GM06990 (cell line): ENCODE measurements around the gene SH2D6.

ENCODE experiments used
- DNase-seq: peaks from one replicate; pipeline ENCODE4 v3.0.0-alpha.2; 2011; ENCODE audit not compliant: insufficient read length; ENCODE audit errors: extremely low read depth
- H3K27me3 ChIP-seq: replicated peaks from 2 replicates; pipeline ENCODE4 v1.6.0; 2011; ENCODE audit warnings: low read length; ENCODE audit not compliant: control insufficient read depth, insufficient read depth
- H3K36me3 ChIP-seq: 2 replicates; pipeline ENCODE4 v1.5.1; 2011; ENCODE audit warnings: low read length; ENCODE audit not compliant: control insufficient read depth, insufficient read depth
- H3K4me3 ChIP-seq: replicated peaks from 2 replicates; pipeline ENCODE4 v1.5.1; 2011; ENCODE audit warnings: low read depth, mild to moderate bottlenecking, control low read depth, low read length
- CTCF ChIP-seq: IDR thresholded peaks from 2 replicates; pipeline ENCODE4 v1.5.1; 2011; ENCODE audit warnings: low read length, control low read depth, mild to moderate bottlenecking, inconsistent platforms; ENCODE audit not compliant: insufficient read depth, poor library complexity, severe bottlenecking

Gene SH2D6

DNA sequence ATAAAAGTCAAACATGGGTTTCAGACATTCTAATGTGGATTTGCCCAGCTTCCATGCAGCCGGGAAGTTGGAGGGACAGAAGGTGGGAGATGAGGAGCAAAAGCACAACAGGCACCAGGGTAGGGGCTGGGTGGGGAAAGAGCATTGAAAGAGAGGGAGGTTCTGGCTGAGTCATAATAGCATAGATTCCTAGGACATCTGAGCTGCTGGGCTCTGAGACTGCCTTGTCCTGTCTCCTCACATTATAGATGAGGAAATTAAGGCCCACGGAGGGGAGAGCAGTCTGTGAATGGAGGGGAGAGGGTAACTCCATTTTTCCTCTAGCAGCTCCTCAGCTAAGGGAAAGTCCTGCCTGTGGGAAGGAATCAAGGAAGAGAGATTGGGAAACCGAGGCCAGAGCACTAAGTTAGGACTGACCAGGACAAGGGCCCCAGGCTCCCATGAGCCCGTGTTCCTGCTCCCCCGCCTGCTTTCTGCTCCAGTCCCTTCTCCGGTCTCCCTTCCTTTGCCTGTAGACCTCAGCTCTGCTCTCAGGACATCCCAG, 26.2 kb downstream of the SH2D6 start:
- no peak overlapping the region for H3K4me3 ChIP-seq
- DNase-seq, result no peak
- H3K36me3 ChIP-seq, result no peaks in the 10 kb centered on the region
- TF ChIP-seq CTCF, result no peak
- no peaks in the 10 kb centered on the region for H3K27me3 ChIP-seq

GRCh38 chr2:85445316-85446295, 27.1 kb downstream of the SH2D6 start:
- no peak for TF ChIP-seq CTCF
- no peak for DNase-seq
- Histone ChIP-seq H3K36me3 (no peaks in the 10 kb centered on the region), H3K27me3 (no peaks in the 10 kb centered on the region), H3K4me3 (no peak overlapping the region)

DNA sequence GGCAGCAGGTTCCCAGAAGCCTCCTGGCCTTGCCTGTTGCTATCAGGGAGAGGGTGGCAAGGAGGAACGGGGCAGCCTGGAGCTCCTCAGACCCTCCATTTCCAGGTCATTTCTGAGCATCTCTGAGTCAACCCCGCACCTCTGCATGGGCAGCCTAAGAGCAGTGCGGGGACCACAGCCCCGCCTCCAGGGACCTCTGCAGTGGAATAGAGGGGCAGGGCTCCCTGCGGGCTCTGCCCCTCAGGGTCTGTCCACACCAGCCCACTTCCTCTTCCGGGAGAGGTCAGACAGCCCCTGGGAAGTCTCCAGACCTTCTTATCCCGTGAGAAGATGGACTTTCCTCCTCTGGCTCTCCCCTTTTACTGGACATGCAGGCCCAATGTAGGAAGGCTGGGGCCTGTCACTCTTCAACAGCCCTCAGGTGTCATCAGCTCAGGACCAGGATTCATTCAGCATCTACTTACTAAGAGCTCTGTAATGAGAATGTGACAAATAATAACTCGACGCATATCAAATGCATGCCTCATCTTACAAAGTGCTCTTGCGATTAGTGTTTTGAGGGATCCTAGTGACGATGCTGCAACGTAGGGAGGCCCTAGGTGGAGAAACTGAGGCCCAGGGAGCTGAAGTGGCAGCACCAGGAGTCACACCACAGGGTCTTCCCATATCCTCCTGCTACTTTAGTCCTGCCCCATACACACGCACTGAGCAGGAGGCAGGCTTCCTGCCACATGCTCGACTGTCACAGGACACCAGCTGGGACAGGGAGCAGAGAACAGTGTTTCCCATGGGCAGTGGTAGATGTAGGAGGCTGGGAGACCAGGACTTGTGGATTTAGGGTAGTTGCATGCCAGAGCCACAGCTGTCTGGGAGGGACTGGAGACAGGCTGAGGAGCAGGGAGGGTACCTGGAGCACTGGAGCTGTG, 28.0 kb downstream of the SH2D6 start:
- Histone ChIP-seq H3K4me3 (no peak overlapping the region), H3K27me3 (no peaks in the 10 kb centered on the region), H3K36me3 (no peaks in the 10 kb centered on the region)
- DNase-seq, result no peak
- TF ChIP-seq CTCF, result no peak

DNA sequence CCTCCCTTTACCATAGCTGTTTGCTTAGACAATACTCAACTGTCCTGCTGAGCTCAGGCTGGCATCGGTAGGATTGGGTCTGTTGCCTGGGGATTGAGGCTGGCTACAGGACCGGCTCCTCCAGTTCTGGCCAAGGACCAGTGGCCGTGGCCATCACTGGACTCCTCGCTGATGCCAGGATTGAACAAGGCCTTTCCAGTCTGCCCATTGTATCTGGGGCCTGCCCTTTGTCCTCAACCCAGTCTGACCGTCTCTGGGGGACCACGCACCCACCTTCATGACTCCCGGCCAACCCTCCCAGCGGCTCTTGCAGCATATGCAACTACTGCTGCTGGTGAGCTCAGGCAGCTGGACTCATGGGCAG, 28.7 kb downstream of the SH2D6 start:
- no peak for DNase-seq
- TF ChIP-seq CTCF, result no peak
- no peak overlapping the region for H3K4me3 ChIP-seq
- H3K27me3 ChIP-seq, result no peaks in the 10 kb centered on the region
- H3K36me3 ChIP-seq, result no peaks in the 10 kb centered on the region

- no peak for TF ChIP-seq CTCF
- Histone ChIP-seq H3K27me3 (no peaks in the 10 kb centered on the region), H3K4me3 (no peak overlapping the region), H3K36me3 (no peaks in the 10 kb centered on the region)
- no peak for DNase-seq
Measured at GRCh38 chr2:85448461-85449213, 30.1 kb downstream of the SH2D6 start.
